Liver (tissue), 9 donors: ENCODE measurements around the gene MYB. TPM values are rescaled to one million over a fixed set of nuclear protein-coding genes. Genes with fewer than 3 reads are reported as not detected.

Experiments used
- DNase-seq: peaks from one replicate; pipeline ENCODE4 v3.0.0-alpha.2; 2017; ENCODE audit warnings: low spot score
- H3K27ac ChIP-seq, 2 donors: one replicate each; pipeline ENCODE4 v1.7.0; 2013; ENCODE audit warnings: inconsistent platforms in 2 of 2, low read length in 2 of 2, control low read depth in 1 of 2, low read depth in 1 of 2, mild to moderate bottlenecking in 1 of 2
- H3K27me3 ChIP-seq, 4 donors: one replicate each; pipeline versions ENCODE4 v1.6.1 to v1.7.0; 2013; ENCODE audit warnings: low read length in 3 of 4, inconsistent platforms in 1 of 4, mild to moderate bottlenecking in 1 of 4, moderate library complexity in 1 of 4; ENCODE audit not compliant: control insufficient read depth in 4 of 4, insufficient read depth in 4 of 4
- H3K36me3 ChIP-seq, 4 donors: one replicate each; pipeline versions ENCODE4 v1.6.1 to v1.7.0; 2013; ENCODE audit warnings: low read length in 3 of 4, mild to moderate bottlenecking in 3 of 4, low read depth in 1 of 4, moderate library complexity in 1 of 4; ENCODE audit not compliant: control insufficient read depth in 4 of 4, insufficient read depth in 3 of 4
- H3K4me1 ChIP-seq, 4 donors: one replicate each; pipeline versions ENCODE4 v1.6.1 to v1.7.0; 2013; ENCODE audit warnings: low read length in 3 of 4, mild to moderate bottlenecking in 3 of 4, moderate library complexity in 1 of 4; ENCODE audit not compliant: control insufficient read depth in 4 of 4, insufficient read depth in 4 of 4
- H3K4me3 ChIP-seq, 3 donors: one replicate each; pipeline versions ENCODE4 v1.6.1 to v1.7.0; 2013; ENCODE audit warnings: low read length in 3 of 3, control low read depth in 1 of 3, low read depth in 1 of 3, mild to moderate bottlenecking in 1 of 3
- H3K9ac ChIP-seq, 2 donors: one replicate each; pipeline ENCODE4 v1.7.0; 2013; ENCODE audit warnings: low read length in 2 of 2, mild to moderate bottlenecking in 2 of 2, moderate library complexity in 2 of 2, control low read depth in 1 of 2, low read depth in 1 of 2
- H3K9me3 ChIP-seq, 4 donors: one replicate each; pipeline versions ENCODE4 v1.6.1 to v1.7.0; 2013; ENCODE audit warnings: low read length in 3 of 4; ENCODE audit not compliant: control insufficient read depth in 4 of 4
- ATF3 ChIP-seq: IDR thresholded peaks from 2 replicates; pipeline ENCODE4 v1.6.1; 2016; ENCODE audit warnings: antibody characterized with exemption
- CTCF ChIP-seq: fragments of 150-350 bp; IDR thresholded peaks from 2 replicates; pipeline ENCODE4 v1.5.1; 2017; ENCODE audit warnings: improper control_type of control experiment, low read depth, low read length; ENCODE audit not compliant: missing input control
- EGR1 ChIP-seq, 2 donors: IDR thresholded peaks; 2 replicates each; pipeline ENCODE4 v1.6.1; 2016 to 2018; ENCODE audit warnings: antibody characterized with exemption in 2 of 2, low read depth in 2 of 2
- FOXA1 ChIP-seq: IDR thresholded peaks from 2 replicates; pipeline ENCODE4 v1.6.1; 2016; ENCODE audit warnings: antibody characterized with exemption
- FOXA2 ChIP-seq: IDR thresholded peaks from 2 replicates; pipeline ENCODE4 v1.6.1; 2016; ENCODE audit warnings: antibody characterized with exemption
- GABPA ChIP-seq, 2 donors: IDR thresholded peaks in 1 of 2; conservative IDR thresholded peaks in 1 of 2; 2 replicates each; pipeline ENCODE4 v1.6.1; 2016; ENCODE audit warnings: antibody characterized with exemption in 2 of 2, mild to moderate bottlenecking in 1 of 2, moderate library complexity in 1 of 2
- HNF4A ChIP-seq, 2 donors: conservative IDR thresholded peaks; 2 replicates each; pipeline ENCODE4 v1.6.1; 2016; ENCODE audit warnings: antibody characterized with exemption in 2 of 2, mild to moderate bottlenecking in 2 of 2
- HNF4G ChIP-seq: IDR thresholded peaks from 2 replicates; pipeline ENCODE4 v1.6.1; 2016; ENCODE audit warnings: antibody characterized with exemption
- JUND ChIP-seq, 2 donors: IDR thresholded peaks; 2 replicates each; pipeline ENCODE4 v1.6.1; 2016; ENCODE audit warnings: antibody characterized with exemption in 2 of 2
- MAX ChIP-seq: IDR thresholded peaks from 2 replicates; pipeline ENCODE4 v1.6.1; 2016; ENCODE audit warnings: antibody characterized with exemption
- NR2F2 ChIP-seq: IDR thresholded peaks from 2 replicates; pipeline ENCODE4 v1.6.1; 2016; ENCODE audit warnings: antibody characterized with exemption
- RAD21 ChIP-seq, 2 donors: IDR thresholded peaks; 2 replicates each; pipeline ENCODE4 v1.6.1; 2016; ENCODE audit warnings: antibody characterized with exemption in 2 of 2, mild to moderate bottlenecking in 2 of 2
- RXRA ChIP-seq, 2 donors: IDR thresholded peaks; 2 replicates each; pipeline ENCODE4 v1.6.1; 2017 to 2018; ENCODE audit warnings: antibody characterized with exemption in 2 of 2, mild to moderate bottlenecking in 1 of 2
- TAF1 ChIP-seq: conservative IDR thresholded peaks from 2 replicates; pipeline ENCODE4 v1.6.1; 2016; ENCODE audit warnings: antibody characterized with exemption, mild to moderate bottlenecking
- YY1 ChIP-seq: IDR thresholded peaks from 2 replicates; pipeline ENCODE4 v1.6.1; 2016; ENCODE audit warnings: antibody characterized with exemption, mild to moderate bottlenecking
- ZBTB33 ChIP-seq: IDR thresholded peaks from 2 replicates; pipeline ENCODE4 v1.6.1; 2016; ENCODE audit warnings: antibody characterized with exemption
- WGBS: extraction: QIAGEN DNeasy Blood & Tissue Kit; methylation state at CpG from one replicate; pipeline ENCODE4 v1.1.7; 2013; 5-methylcytosine and 5-hydroxymethylcytosine counted together
- polyA plus RNA-seq, 2 donors: library from polyadenylated mRNA; stranded (reverse) in 1 of 2; unstranded in 1 of 2; fragments of 200-250 nt in 1 of 2; fragments of >200 nt in 1 of 2; fragmentation: Nextera tagmentation in 1 of 2; extraction: Ambion mirVana in 1 of 2; gene quantifications; one replicate each; pipeline versions ENCODE4 v1.2.1 to v1.2.3, GENCODE V29; 2013 to 2015
- total RNA-seq, 2 donors: library from RNA; depleted of rRNA; stranded (reverse); fragments of >200 nt; gene quantifications; one replicate each; pipeline ENCODE4 v1.2.3, GENCODE V29; 2014
- TF ChIP-seq, protein P1 (sequence below): IDR thresholded peaks from 2 replicates; pipeline ENCODE4 v1.6.1; 2016; ENCODE audit warnings: antibody characterized with exemption, mild to moderate bottlenecking
- donor health status: healthy.
- donor health status: healthy.
- donor health status: healthy.
- donor health status: healthy.
- donor health status: healthy.

Gene MYB
- total and polyA plus RNA-seq, 4 donors = 0.08 to 19.8 (median 0.11) TPM

- H3K27me3 ChIP-seq = no peaks in the 10 kb centered on the region
- DNase-seq = no peak
- TF ChIP-seq ATF3 = no peak
- TF ChIP-seq RAD21 (IDR thresholded peaks at IDR 0.05) = no peak
- TF ChIP-seq RXRA (IDR thresholded peaks at IDR 0.05) = no peak
- TF ChIP-seq FOXA2 = no peak
- no peak for TF ChIP-seq MAX
- no peak for TF ChIP-seq JUND (IDR thresholded peaks at IDR 0.05)
- no peak for TF ChIP-seq GABPA (IDR thresholded peaks at IDR 0.05 in 1 of 2, conservative IDR thresholded peaks at IDR 0.05 in 1 of 2)
- TF ChIP-seq CTCF = no peak
- no peak for TF ChIP-seq TAF1
- H3K4me3 ChIP-seq = no peak overlapping the region
- peaks cover 0 to 5% (median 3%) of the 10 kb centered on the region in 4 donors for H3K4me1 ChIP-seq
- H3K36me3 ChIP-seq = no peaks in the 10 kb centered on the region
- no peak overlapping the region for H3K9ac ChIP-seq
- no peak overlapping the region for H3K27ac ChIP-seq
- no peaks in the 10 kb centered on the region for H3K9me3 ChIP-seq
These were observed 5.0 kb upstream of the MYB start for GRCh38 chr6:135176058-135176457.

GRCh38 chr6:135176464-135176863 lies 4.6 kb upstream of the MYB start:
- Histone ChIP-seq H3K4me1 (peaks cover 0 to 9% (median 6%) of the 10 kb centered on the region in 4 donors), H3K27ac (no peak overlapping the region), H3K9me3 (no peaks in the 10 kb centered on the region), H3K27me3 (no peaks in the 10 kb centered on the region), H3K36me3 (no peaks in the 10 kb centered on the region), H3K4me3 (no peak overlapping the region), H3K9ac (no peak overlapping the region)
- no peak for DNase-seq
- no peak for TF ChIP-seq EGR1 (IDR thresholded peaks at IDR 0.05; ENCODE audit: low read depth in 2 of 2)
- TF ChIP-seq YY1 = no peak
- no peak for TF ChIP-seq FOXA1
- TF ChIP-seq TAF1 = no peak
- TF ChIP-seq GABPA (IDR thresholded peaks at IDR 0.05 in 1 of 2, conservative IDR thresholded peaks at IDR 0.05 in 1 of 2) = no peak
- TF ChIP-seq JUND (IDR thresholded peaks at IDR 0.05) = no peak
- WGBS = 85% methylated on average over 6 of the region's 6 CpGs

- TF ChIP-seq EGR1 (IDR thresholded peaks at IDR 0.05; ENCODE audit: low read depth in 2 of 2) = no peak
- TF ChIP-seq RXRA (IDR thresholded peaks at IDR 0.05) = no peak
- TF ChIP-seq MAX = no peak
- no peak for TF ChIP-seq YY1
- no peak for TF ChIP-seq HNF4A (conservative IDR thresholded peaks at IDR 0.05)
- no peak for TF ChIP-seq HNF4G
- no peak for TF ChIP-seq CTCF
- no peak for TF ChIP-seq RAD21 (IDR thresholded peaks at IDR 0.05)
- no peak for TF ChIP-seq ZBTB33
- TF ChIP-seq NR2F2 = no peak
- TF ChIP-seq TAF1 = no peak
- TF ChIP-seq, protein P1, sequence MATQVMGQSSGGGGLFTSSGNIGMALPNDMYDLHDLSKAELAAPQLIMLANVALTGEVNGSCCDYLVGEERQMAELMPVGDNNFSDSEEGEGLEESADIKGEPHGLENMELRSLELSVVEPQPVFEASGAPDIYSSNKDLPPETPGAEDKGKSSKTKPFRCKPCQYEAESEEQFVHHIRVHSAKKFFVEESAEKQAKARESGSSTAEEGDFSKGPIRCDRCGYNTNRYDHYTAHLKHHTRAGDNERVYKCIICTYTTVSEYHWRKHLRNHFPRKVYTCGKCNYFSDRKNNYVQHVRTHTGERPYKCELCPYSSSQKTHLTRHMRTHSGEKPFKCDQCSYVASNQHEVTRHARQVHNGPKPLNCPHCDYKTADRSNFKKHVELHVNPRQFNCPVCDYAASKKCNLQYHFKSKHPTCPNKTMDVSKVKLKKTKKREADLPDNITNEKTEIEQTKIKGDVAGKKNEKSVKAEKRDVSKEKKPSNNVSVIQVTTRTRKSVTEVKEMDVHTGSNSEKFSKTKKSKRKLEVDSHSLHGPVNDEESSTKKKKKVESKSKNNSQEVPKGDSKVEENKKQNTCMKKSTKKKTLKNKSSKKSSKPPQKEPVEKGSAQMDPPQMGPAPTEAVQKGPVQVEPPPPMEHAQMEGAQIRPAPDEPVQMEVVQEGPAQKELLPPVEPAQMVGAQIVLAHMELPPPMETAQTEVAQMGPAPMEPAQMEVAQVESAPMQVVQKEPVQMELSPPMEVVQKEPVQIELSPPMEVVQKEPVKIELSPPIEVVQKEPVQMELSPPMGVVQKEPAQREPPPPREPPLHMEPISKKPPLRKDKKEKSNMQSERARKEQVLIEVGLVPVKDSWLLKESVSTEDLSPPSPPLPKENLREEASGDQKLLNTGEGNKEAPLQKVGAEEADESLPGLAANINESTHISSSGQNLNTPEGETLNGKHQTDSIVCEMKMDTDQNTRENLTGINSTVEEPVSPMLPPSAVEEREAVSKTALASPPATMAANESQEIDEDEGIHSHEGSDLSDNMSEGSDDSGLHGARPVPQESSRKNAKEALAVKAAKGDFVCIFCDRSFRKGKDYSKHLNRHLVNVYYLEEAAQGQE = no peak
- 80% methylated on average over 2 of the region's 2 CpGs for WGBS
- Histone ChIP-seq H3K27me3 (no peaks in the 10 kb centered on the region), H3K9me3 (no peaks in the 10 kb centered on the region), H3K27ac (no peak overlapping the region), H3K4me1 (peaks cover 5 to 33% (median 30%) of the 10 kb centered on the region in 4 donors), H3K36me3 (no peaks in the 10 kb centered on the region), H3K9ac (no peak overlapping the region), H3K4me3 (no peak overlapping the region)
- no peak for DNase-seq
These were observed 1.7 kb upstream of the MYB start for GRCh38 chr6:135179372-135179771.
